Suppressor macrophage treated with lipopolysaccharide for 1 hour (primary cell): Measurements from ENCODE around the gene BMP4.
"Not testable (repeated sequence)": the region's sequence is repeated elsewhere in the genome, so short reads cannot be mapped to it uniquely, and the experiment has no call there.

ENCODE experiments used
- DNase-seq, 3 donors: peaks; one replicate each; pipeline ENCODE4 v3.0.0-alpha.2; 2020 to 2022

Gene BMP4

GRCh38 chr14:53956427-53957201 lies at the start of gene BMP4:
TSS of gene BMP4 (minus strand) at chr14:53956825. CDS start at chr14:53952222, 4,603 bp downstream.
- DNase-seq: no peak

- no peak for DNase-seq
Measured at GRCh38 chr14:54003064-54003463, 46.4 kb upstream of the BMP4 start.

- DNase-seq: no peak
Measured at GRCh38 chr14:54002653-54003052, 46.0 kb upstream of the BMP4 start.

- DNase-seq: no peak
Measured at GRCh38 chr14:54001189-54001878, 44.7 kb upstream of the BMP4 start.

GRCh38 chr14:54000341-54000811 lies 43.8 kb upstream of the BMP4 start:
- DNase-seq: no peak

- no peak for DNase-seq
Measured at GRCh38 chr14:53999061-53999488, 42.5 kb upstream of the BMP4 start.

- no peak for DNase-seq
Measured at GRCh38 chr14:53996041-53996440, 39.4 kb upstream of the BMP4 start.

- DNase-seq: no peak
Measured at GRCh38 chr14:53993920-53994607, 37.4 kb upstream of the BMP4 start.

GRCh38 chr14:53990978-53991377 lies 34.4 kb upstream of the BMP4 start:
- DNase-seq: no peak

GRCh38 chr14:53986718-53987117 lies 30.1 kb upstream of the BMP4 start:
- DNase-seq: not testable (repeated sequence)

- not testable (repeated sequence) for DNase-seq
Measured at GRCh38 chr14:53984958-53985357, 28.3 kb upstream of the BMP4 start.

GRCh38 chr14:53983112-53983511 lies 26.5 kb upstream of the BMP4 start:
- no peak for DNase-seq

- DNase-seq: no peak
Measured at GRCh38 chr14:53982546-53982945, 25.9 kb upstream of the BMP4 start.

GRCh38 chr14:53979747-53980642 lies 23.4 kb upstream of the BMP4 start:
- DNase-seq: no peak

GRCh38 chr14:53979113-53979681 lies 22.6 kb upstream of the BMP4 start:
- DNase-seq: no peak

- DNase-seq: no peak
Measured at GRCh38 chr14:53978194-53978593, 21.6 kb upstream of the BMP4 start.

GRCh38 chr14:53975444-53975843 lies 18.8 kb upstream of the BMP4 start:
- no peak for DNase-seq

- no peak for DNase-seq
Measured at GRCh38 chr14:53971521-53971920, 14.9 kb upstream of the BMP4 start.

GRCh38 chr14:53969326-53969725 lies 12.7 kb upstream of the BMP4 start:
- no peak for DNase-seq

GRCh38 chr14:53968726-53969125 lies 12.1 kb upstream of the BMP4 start:
- no peak for DNase-seq

- DNase-seq: no peak
Measured at GRCh38 chr14:53967606-53968005, 11.0 kb upstream of the BMP4 start.

- DNase-seq: no peak
Measured at GRCh38 chr14:53964249-53964648, 7.6 kb upstream of the BMP4 start.
